Stimulated activated CD4-positive, alpha-beta T cell treated with anti-CD3 and anti-CD28 coated beads, Interleukin-15, amount 100 ng/mL, for 48 hours (primary cell): ENCODE results near the gene TAGLN3.

Source experiments
- DNase-seq, 2 donors: peaks; one replicate each; pipeline ENCODE4 v3.0.0-alpha.2; 2020; ENCODE audit warnings: low read depth in 2 of 2

The TAGLN3 gene

GRCh38 chr3:111998636-111999483 is at the start of gene TAGLN3:
Gene TAGLN3 (plus strand): TSS chr3:111998922. CDS start chr3:111999423, 501 bp downstream.
- no peak for DNase-seq

- DNase-seq: no peak
Observed at GRCh38 chr3:111949712-111950111, 49.0 kb upstream of the TAGLN3 start.

- DNase-seq: no peak
Observed at GRCh38 chr3:111951032-111951431, 47.7 kb upstream of the TAGLN3 start.

GRCh38 chr3:111952086-111952485 is 46.6 kb upstream of the TAGLN3 start:
- no peak for DNase-seq

GRCh38 chr3:111952866-111953450 is 45.8 kb upstream of the TAGLN3 start:
- no peak for DNase-seq

GRCh38 chr3:111954228-111954990 is 44.3 kb upstream of the TAGLN3 start:
- DNase-seq: no peak

- DNase-seq: no peak
Observed at GRCh38 chr3:111955876-111956275, 42.8 kb upstream of the TAGLN3 start.

GRCh38 chr3:111956449-111956848 is 42.3 kb upstream of the TAGLN3 start:
- no peak for DNase-seq

GRCh38 chr3:111956995-111957734 is 41.6 kb upstream of the TAGLN3 start:
- DNase-seq: no peak

- DNase-seq: no peak
Observed at GRCh38 chr3:111961461-111962164, 37.1 kb upstream of the TAGLN3 start.

- DNase-seq: no peak
Observed at GRCh38 chr3:111963424-111963823, 35.3 kb upstream of the TAGLN3 start.

GRCh38 chr3:111965484-111965883 is 33.2 kb upstream of the TAGLN3 start:
- DNase-seq: no peak

GRCh38 chr3:111967068-111967467 is 31.7 kb upstream of the TAGLN3 start:
- DNase-seq: no peak

GRCh38 chr3:111967651-111968274 is 31.0 kb upstream of the TAGLN3 start:
- DNase-seq: peak; percentile 63 to 79

- DNase-seq: no peak
Observed at GRCh38 chr3:111968319-111969054, 30.2 kb upstream of the TAGLN3 start.

GRCh38 chr3:111970376-111970775 is 28.3 kb upstream of the TAGLN3 start:
- no peak for DNase-seq

GRCh38 chr3:111971533-111972130 is 27.1 kb upstream of the TAGLN3 start:
- no peak for DNase-seq

- DNase-seq: no peak
Observed at GRCh38 chr3:111972891-111973290, 25.8 kb upstream of the TAGLN3 start.

- DNase-seq: no peak
Observed at GRCh38 chr3:111975131-111975530, 23.6 kb upstream of the TAGLN3 start.

- DNase-seq: no peak
Observed at GRCh38 chr3:111976254-111976653, 22.5 kb upstream of the TAGLN3 start.
